Keratinocyte (primary cell): ENCODE results near the gene DDI1. TPM values are rescaled to one million over a fixed set of nuclear protein-coding genes. Genes with fewer than 3 reads are reported as not detected.

Experiments
- DNase-seq: peaks from one replicate; pipeline ENCODE4 v3.0.0-alpha.2; 2011; ENCODE audit warnings: low read depth, missing footprints, low spot score
- FAIRE-seq: peaks from 2 replicates; lab custom pipeline; 2011; peaks lifted over from hg19 to GRCh38; lab: Jason Lieb, UNC
- H2AFZ ChIP-seq: 2 replicates; pipeline ENCODE4 v1.6.0; 2012; ENCODE audit warnings: low read length, control low read depth, inconsistent platforms; ENCODE audit not compliant: control insufficient read depth
- H3K27ac ChIP-seq: 2 replicates; pipeline ENCODE4 v1.5.1; 2011; ENCODE audit warnings: low read length; ENCODE audit not compliant: control insufficient read depth, insufficient read depth
- H3K27me3 ChIP-seq: 3 replicates; pipeline ENCODE4 v1.6.0; 2011; ENCODE audit warnings: low read length; ENCODE audit not compliant: control insufficient read depth, insufficient read depth; ENCODE audit errors: extremely low read depth
- H3K36me3 ChIP-seq, 2 experiments: 2 replicates in 1 of 2; 3 replicates in 1 of 2; pipeline ENCODE4 v1.5.1; 2011; ENCODE audit warnings: low read length in 2 of 2, mild to moderate bottlenecking in 1 of 2; ENCODE audit not compliant: control insufficient read depth in 2 of 2, insufficient read depth in 2 of 2; ENCODE audit errors: extremely low read depth in 1 of 2
- H3K4me1 ChIP-seq: 3 replicates; pipeline ENCODE4 v1.5.1; 2011; ENCODE audit warnings: low read length; ENCODE audit not compliant: control insufficient read depth, insufficient read depth; ENCODE audit errors: extremely low read depth
- H3K4me2 ChIP-seq: 3 replicates; pipeline ENCODE4 v1.6.0; 2011; ENCODE audit warnings: low read depth, low read length; ENCODE audit not compliant: control insufficient read depth, insufficient read depth; ENCODE audit errors: extremely low read depth
- H3K4me3 ChIP-seq, 3 experiments: fragments of 200-600 bp in 1 of 3; sonication (generic) in 1 of 3; 2 replicates in 2 of 3; 3 replicates in 1 of 3; pipeline ENCODE4 v1.5.1; 2011 to 2016; ENCODE audit warnings: low read length in 3 of 3, mild to moderate bottlenecking in 3 of 3, control low read depth in 2 of 3, inconsistent platforms in 1 of 3, low read depth in 1 of 3, mixed read lengths in 1 of 3, mixed run types in 1 of 3, moderate library complexity in 1 of 3; ENCODE audit not compliant: control insufficient read depth in 2 of 3, insufficient read depth in 2 of 3; ENCODE audit errors: extremely low read depth in 1 of 3
- H3K79me2 ChIP-seq: 2 replicates; pipeline ENCODE4 v1.6.0; 2012; ENCODE audit warnings: low read length; ENCODE audit not compliant: control insufficient read depth, insufficient read depth
- H3K9ac ChIP-seq: 3 replicates; pipeline ENCODE4 v1.6.0; 2011; ENCODE audit warnings: low read length; ENCODE audit not compliant: control insufficient read depth, insufficient read depth; ENCODE audit errors: extremely low read depth
- H3K9me1 ChIP-seq: 3 replicates; pipeline ENCODE4 v1.6.0; 2011; ENCODE audit warnings: low read length; ENCODE audit not compliant: control insufficient read depth, insufficient read depth; ENCODE audit errors: extremely low read depth
- H3K9me3 ChIP-seq: 2 replicates; pipeline ENCODE4 v1.5.1; 2012; ENCODE audit warnings: low read depth, low read length; ENCODE audit not compliant: control insufficient read depth
- H4K20me1 ChIP-seq: 3 replicates; pipeline ENCODE4 v1.6.0; 2011; ENCODE audit warnings: low read length; ENCODE audit not compliant: control insufficient read depth, insufficient read depth; ENCODE audit errors: extremely low read depth
- CTCF ChIP-seq, 3 experiments: IDR thresholded peaks in 1 of 3; conservative IDR thresholded peaks in 1 of 3; optimal IDR thresholded peaks in 1 of 3; 2 replicates in 2 of 3; 3 replicates in 1 of 3; pipeline versions ENCODE3 to v1.5.1; 2011; ENCODE audit warnings: low read length in 3 of 3, mild to moderate bottlenecking in 3 of 3, moderate library complexity in 2 of 3, control low read depth in 1 of 3, inconsistent platforms in 1 of 3; ENCODE audit not compliant: insufficient read depth in 2 of 3; ENCODE audit errors: extremely low read depth in 1 of 3
- EZH2 ChIP-seq: IDR thresholded peaks from one replicate; pipeline ENCODE4 v1.6.1; 2012; ENCODE audit warnings: inconsistent platforms, mild to moderate bottlenecking, low read length, moderate library complexity
- dilution Hi-C: fragments of 300-500 bp; cut with MboI; formaldehyde crosslinking; loops from one replicate; pipeline ENCODE4 v1.7.0; 2020; ENCODE audit warnings: low sequenced_read_pairs; ENCODE audit not compliant: extremely low pct_ligation_motif_present
- polyA plus RNA-seq, 5 experiments: library from polyadenylated mRNA; depleted of rRNA in 3 of 5; stranded (reverse) in 3 of 5; stranded (forward) in 1 of 5; unstranded in 1 of 5; fragments of >200 nt; gene quantifications; 1 replicate in 1 of 5; 2 replicates in 3 of 5; 3 replicates in 1 of 5; pipeline versions ENCODE4 v1.2.1 to v1.2.3, GENCODE V29; 2011 to 2012; ENCODE audit warnings: missing spikeins in 2 of 5, low read depth in 1 of 5, low replicate concordance in 1 of 5

DDI1 gene
- polyA plus RNA-seq, 1 donor (not counting 4 experiments of a cell fraction or from before 2014, with no cell fraction given), result not detected

GRCh38 chr11:104001561-104002056, 34.8 kb upstream of the DDI1 start:
- no peaks in the 10 kb centered on the region for H3K9me3 ChIP-seq
- TF ChIP-seq EZH2 (no peak), CTCF (optimal IDR thresholded peaks at IDR 0.05 in 1 of 3, IDR thresholded peaks at IDR 0.05 in 1 of 3, conservative IDR thresholded peaks at IDR 0.05 in 1 of 3; ENCODE audit: extremely low read depth in 1 of 3, insufficient read depth in 2 of 3, low read length in 3 of 3) (no peak)
- H3K4me1 ChIP-seq, result no peaks in the 10 kb centered on the region
- no peak overlapping the region for H3K9ac ChIP-seq
- no peak overlapping the region for H3K4me2 ChIP-seq
- dilution Hi-C loops, result no loop called here
- no peak for DNase-seq
- H3K27me3 ChIP-seq, result no peaks in the 10 kb centered on the region
- H2AFZ ChIP-seq, result no peak overlapping the region
- no peak for FAIRE-seq
- H3K4me3 ChIP-seq, result no peak overlapping the region
- no peak overlapping the region for H3K27ac ChIP-seq
- no peaks in the 10 kb centered on the region for H3K9me1 ChIP-seq
- H3K79me2 ChIP-seq, result no peaks in the 10 kb centered on the region
- no peaks in the 10 kb centered on the region for H4K20me1 ChIP-seq
- no peaks in the 10 kb centered on the region for H3K36me3 ChIP-seq

DNA sequence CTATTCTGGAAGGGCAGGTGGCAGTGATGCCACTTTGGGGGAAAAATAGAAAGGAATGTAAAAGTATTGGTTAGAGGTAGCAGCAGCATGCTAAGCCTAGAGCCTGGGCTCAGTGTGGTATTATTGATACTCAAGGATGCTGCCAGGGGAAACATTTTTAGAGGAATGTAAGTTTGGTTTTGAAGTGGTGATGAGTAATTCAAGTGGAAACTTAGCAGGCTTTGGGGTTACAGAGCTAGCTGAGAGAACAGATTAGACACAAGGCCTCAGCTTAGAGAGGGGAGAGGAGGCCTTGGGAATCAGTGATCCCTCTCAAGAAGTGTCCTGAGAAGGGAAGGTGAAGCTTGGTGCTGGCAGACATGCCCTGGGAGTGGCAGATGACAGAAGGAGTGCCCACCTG, 32.9 kb upstream of the DDI1 start:
- H3K27ac ChIP-seq, result no peak overlapping the region
- no peak overlapping the region for H3K4me2 ChIP-seq
- FAIRE-seq, result no peak
- H3K9me1 ChIP-seq, result no peaks in the 10 kb centered on the region
- H3K9me3 ChIP-seq, result no peaks in the 10 kb centered on the region
- TF ChIP-seq EZH2 (no peak), CTCF (optimal IDR thresholded peaks at IDR 0.05 in 1 of 3, IDR thresholded peaks at IDR 0.05 in 1 of 3, conservative IDR thresholded peaks at IDR 0.05 in 1 of 3; ENCODE audit: extremely low read depth in 1 of 3, insufficient read depth in 2 of 3, low read length in 3 of 3) (no peak)
- dilution Hi-C loops, result no loop called here
- H4K20me1 ChIP-seq, result no peaks in the 10 kb centered on the region
- no peaks in the 10 kb centered on the region for H3K4me1 ChIP-seq
- no peak for DNase-seq
- no peaks in the 10 kb centered on the region for H3K27me3 ChIP-seq
- no peak overlapping the region for H3K4me3 ChIP-seq
- no peak overlapping the region for H3K9ac ChIP-seq
- H3K36me3 ChIP-seq, result no peaks in the 10 kb centered on the region
- H3K79me2 ChIP-seq, result no peaks in the 10 kb centered on the region
- no peak overlapping the region for H2AFZ ChIP-seq
